Keratinocyte (primary cell): ENCODE measurements around the gene UBXN4.

Experiments
- EZH2 ChIP-seq: IDR thresholded peaks from one replicate; pipeline ENCODE4 v1.6.1; 2012; ENCODE audit warnings: inconsistent platforms, mild to moderate bottlenecking, low read length, moderate library complexity
- TF ChIP-seq, protein P1 (sequence below), 3 experiments: IDR thresholded peaks in 1 of 3; conservative IDR thresholded peaks in 1 of 3; optimal IDR thresholded peaks in 1 of 3; 2 replicates in 2 of 3; 3 replicates in 1 of 3; pipeline versions ENCODE3 to v1.5.1; 2011; ENCODE audit warnings: low read length in 3 of 3, mild to moderate bottlenecking in 3 of 3, moderate library complexity in 2 of 3, control low read depth in 1 of 3, inconsistent platforms in 1 of 3; ENCODE audit not compliant: insufficient read depth in 2 of 3; ENCODE audit errors: extremely low read depth in 1 of 3

GRCh38 chr2:135741043-135741394, 636 bp upstream of the UBXN4 start:
- TF ChIP-seq, protein P1, sequence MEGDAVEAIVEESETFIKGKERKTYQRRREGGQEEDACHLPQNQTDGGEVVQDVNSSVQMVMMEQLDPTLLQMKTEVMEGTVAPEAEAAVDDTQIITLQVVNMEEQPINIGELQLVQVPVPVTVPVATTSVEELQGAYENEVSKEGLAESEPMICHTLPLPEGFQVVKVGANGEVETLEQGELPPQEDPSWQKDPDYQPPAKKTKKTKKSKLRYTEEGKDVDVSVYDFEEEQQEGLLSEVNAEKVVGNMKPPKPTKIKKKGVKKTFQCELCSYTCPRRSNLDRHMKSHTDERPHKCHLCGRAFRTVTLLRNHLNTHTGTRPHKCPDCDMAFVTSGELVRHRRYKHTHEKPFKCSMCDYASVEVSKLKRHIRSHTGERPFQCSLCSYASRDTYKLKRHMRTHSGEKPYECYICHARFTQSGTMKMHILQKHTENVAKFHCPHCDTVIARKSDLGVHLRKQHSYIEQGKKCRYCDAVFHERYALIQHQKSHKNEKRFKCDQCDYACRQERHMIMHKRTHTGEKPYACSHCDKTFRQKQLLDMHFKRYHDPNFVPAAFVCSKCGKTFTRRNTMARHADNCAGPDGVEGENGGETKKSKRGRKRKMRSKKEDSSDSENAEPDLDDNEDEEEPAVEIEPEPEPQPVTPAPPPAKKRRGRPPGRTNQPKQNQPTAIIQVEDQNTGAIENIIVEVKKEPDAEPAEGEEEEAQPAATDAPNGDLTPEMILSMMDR (optimal IDR thresholded peaks at IDR 0.05 in 1 of 3, IDR thresholded peaks at IDR 0.05 in 1 of 3, conservative IDR thresholded peaks at IDR 0.05 in 1 of 3; ENCODE audit: extremely low read depth in 1 of 3, insufficient read depth in 2 of 3, low read length in 3 of 3) = no peak
- no peak for TF ChIP-seq EZH2
